OCI-LY1 (cell line): ENCODE results near the gene PPP1R12A.

Source experiments
- CTCF ChIP-seq: fragments of 200-600 bp; sonication (generic), shearing (Covaris generic); IDR thresholded peaks from 2 replicates; pipeline ENCODE4 v1.5.1; 2017; ENCODE audit warnings: mild to moderate bottlenecking, antibody characterized with exemption, low read length, moderate library complexity, mixed read lengths
- EZH2 ChIP-seq: fragments of 200-600 bp; sonication (generic), shearing (Covaris generic); IDR thresholded peaks from 2 replicates; pipeline ENCODE4 v1.8.0; 2017; ENCODE audit warnings: borderline replicate concordance, mixed run types, mild to moderate bottlenecking, antibody characterized with exemption, low read length, moderate library complexity, mixed read lengths

GRCh38 chr12:79925492-79925891 is 9.4 kb downstream of the PPP1R12A start:
- TF ChIP-seq CTCF (no peak), EZH2 (no peak)
